Mammary epithelial cell (primary cell): Measurements from ENCODE around the gene USP8.

Experiments
- CTCF ChIP-seq, 2 donors: IDR thresholded peaks in 1 of 2; conservative IDR thresholded peaks in 1 of 2; 2 replicates each; pipeline ENCODE4 v1.5.1; 2011 to 2012; ENCODE audit warnings: inconsistent platforms in 2 of 2, low read length in 2 of 2, mild to moderate bottlenecking in 2 of 2, control low read depth in 1 of 2, low read depth in 1 of 2; ENCODE audit not compliant: insufficient read depth in 1 of 2; ENCODE audit errors: extremely low read depth in 1 of 2
- EZH2 ChIP-seq: IDR thresholded peaks from 2 replicates; pipeline ENCODE4 v1.6.1; 2012; ENCODE audit warnings: low read length, inconsistent platforms, borderline replicate concordance

GRCh38 chr15:50378776-50379175, 45.4 kb upstream of the USP8 start:
- TF ChIP-seq CTCF (conservative IDR thresholded peaks at IDR 0.05 in 1 of 2, IDR thresholded peaks at IDR 0.05 in 1 of 2; ENCODE audit: extremely low read depth in 1 of 2, insufficient read depth in 1 of 2, low read depth in 1 of 2, low read length in 2 of 2) = no peak
- TF ChIP-seq EZH2 = no peak
